HepG2 (cell line): ENCODE results near the gene C19orf38. TPM values are rescaled to one million over a fixed set of nuclear protein-coding genes. Genes with fewer than 3 reads are reported as not detected.

ENCODE experiments used
- ATAC-seq: fragments of 200-7000 bp; cut with Tn5 transposase; 3 replicates; pipeline ENCODE4 v1.9.1; 2020; ENCODE audit warnings: mild to moderate bottlenecking, moderate library complexity
- BruUV-seq: library from RNA; stranded (reverse); fragments of 400-500 nt; replicated peaks from 2 replicates; lab custom pipeline; 2021; lab: Mats Ljungman, UMichigan
- CTCF ChIA-PET: fragments of 300-600 bp; formaldehyde crosslinking; extraction: SDS; loops from one replicate; lab custom pipeline; 2021; ENCODE audit warnings: low total read pairs, inconsistent platforms, low intra/inter-chr PET ratio; lab: Yijun Ruan, JAX
- POLR2A ChIA-PET: fragments of 350-600 bp; sonication (Branson Sonifier 250); formaldehyde crosslinking; loops from one replicate; lab custom pipeline; 2020; ENCODE audit warnings: antibody characterized with exemption, inconsistent platforms; lab: Yijun Ruan, JAX
- DNase-seq: peaks from one replicate; pipeline ENCODE4 v3.0.0-alpha.2; 2015; ENCODE audit warnings: low spot score
- FAIRE-seq: peaks from 3 replicates; lab custom pipeline; 2011; peaks lifted over from hg19 to GRCh38; lab: Jason Lieb, UNC
- H2AFZ ChIP-seq: one replicate; pipeline ENCODE4 v1.6.1; 2011; ENCODE audit warnings: low read length, inconsistent platforms
- H3K27ac ChIP-seq: fragments of 300-600 bp; 3 replicates; pipeline ENCODE4 v1.8.0; 2011; ENCODE audit warnings: mixed run types, mild to moderate bottlenecking, mixed read lengths, low read length, inconsistent platforms; ENCODE audit not compliant: insufficient read depth; ENCODE audit errors: extremely low read length
- H3K27me3 ChIP-seq, 2 experiments: fragments of 200-600 bp in 1 of 2; 2 replicates in 1 of 2; 3 replicates in 1 of 2; pipeline versions ENCODE4 v1.6.0 to v1.8.0; 2011; ENCODE audit warnings: low read length in 2 of 2, mild to moderate bottlenecking in 2 of 2, moderate library complexity in 2 of 2, inconsistent platforms in 1 of 2; ENCODE audit not compliant: insufficient read depth in 2 of 2, control insufficient read depth in 1 of 2
- H3K36me3 ChIP-seq, 2 experiments: fragments of 200-600 bp in 1 of 2; replicated peaks in 1 of 2; 2 replicates in 1 of 2; 3 replicates in 1 of 2; pipeline versions ENCODE4 v1.5.1 to v1.8.0; 2011; ENCODE audit warnings: low read length in 2 of 2, inconsistent platforms in 1 of 2; ENCODE audit not compliant: insufficient read depth in 2 of 2, control insufficient read depth in 1 of 2
- H3K4me1 ChIP-seq: 2 replicates; pipeline ENCODE4 v1.5.1; 2012; ENCODE audit warnings: low read length, inconsistent platforms; ENCODE audit not compliant: insufficient read depth
- H3K4me2 ChIP-seq: 2 replicates; pipeline ENCODE4 v1.6.0; 2011; ENCODE audit warnings: low read depth, low read length, inconsistent platforms
- H3K4me3 ChIP-seq, 3 experiments: fragments of 200-600 bp in 1 of 3; sonication (generic), shearing (Covaris generic) in 1 of 3; replicated peaks in 1 of 3; 2 replicates each; pipeline ENCODE4 v1.5.1; 2011 to 2016; ENCODE audit warnings: low read length in 3 of 3, inconsistent platforms in 2 of 3, low read depth in 2 of 3, mild to moderate bottlenecking in 2 of 3, control low read depth in 1 of 3, mixed read lengths in 1 of 3; ENCODE audit not compliant: insufficient read depth in 1 of 3
- H3K79me2 ChIP-seq: one replicate; pipeline ENCODE4 v1.6.1; 2011; ENCODE audit warnings: low read length, inconsistent platforms; ENCODE audit not compliant: insufficient read depth
- H3K9ac ChIP-seq: 2 replicates; pipeline ENCODE4 v1.6.0; 2011; ENCODE audit warnings: mild to moderate bottlenecking, low read depth, low read length, inconsistent platforms; ENCODE audit not compliant: insufficient read depth
- H3K9me3 ChIP-seq: 2 replicates; pipeline ENCODE4 v1.5.1; 2012; ENCODE audit warnings: mild to moderate bottlenecking, low read length
- H4K20me1 ChIP-seq: 2 replicates; pipeline ENCODE4 v1.6.0; 2011; ENCODE audit warnings: inconsistent platforms, mild to moderate bottlenecking, low read length, moderate library complexity; ENCODE audit not compliant: insufficient read depth
- ETV5 ChIP-seq: IDR thresholded peaks from 2 replicates; pipeline ENCODE4 v1.6.1; 2018; ENCODE audit warnings: missing biosample characterization, missing genetic modification reagents, inconsistent platforms, borderline replicate concordance
- FOXM1 ChIP-seq: sonication (generic); formaldehyde crosslinking; IDR thresholded peaks from 2 replicates; pipeline ENCODE4 v1.5.0; 2020; ENCODE audit warnings: missing genetic modification reagents
- KAT8 ChIP-seq: IDR thresholded peaks from 2 replicates; pipeline ENCODE4 v1.6.1; 2016; ENCODE audit warnings: missing genetic modification reagents, missing compliant biosample characterization
- KDM1A ChIP-seq: IDR thresholded peaks from 2 replicates; pipeline ENCODE4 v1.6.1; 2016; ENCODE audit warnings: missing compliant biosample characterization
- ZFP90 ChIP-seq: sonication (generic); formaldehyde crosslinking; IDR thresholded peaks from 2 replicates; pipeline ENCODE4 v1.8.0; 2022; ENCODE audit warnings: missing genetic modification reagents, mild to moderate bottlenecking, inconsistent platforms, borderline replicate concordance
- ZNF207 ChIP-seq: fragments of 450-650 bp; IDR thresholded peaks from 2 replicates; pipeline ENCODE4 v1.6.1; 2016; ENCODE audit warnings: antibody characterized with exemption, borderline replicate concordance
- ZNF496 ChIP-seq: sonication (generic); formaldehyde crosslinking; IDR thresholded peaks from 2 replicates; pipeline ENCODE4 v1.8.1; 2023; ENCODE audit warnings: mild to moderate bottlenecking, moderate library complexity, missing genetic modification reagents; ENCODE audit not compliant: insufficient replicate concordance
- ZNF605 ChIP-seq: sonication (generic); formaldehyde crosslinking; IDR thresholded peaks from 2 replicates; pipeline ENCODE4 v1.8.0; 2022; ENCODE audit warnings: mild to moderate bottlenecking, missing genetic modification reagents
- WGBS: methylation state at CpG from one replicate; pipeline ENCODE4 v1.1.6; 2017; ENCODE audit warnings: low lambda C conversion rate; 5-methylcytosine and 5-hydroxymethylcytosine counted together
- in situ Hi-C: cut with HindIII; loops from 2 replicates; pipeline ENCODE4 v1.10.0; 2017; ENCODE audit warnings: low pct_unique_long_range_greater_than_20kb; ENCODE audit not compliant: extremely low pct_ligation_motif_present
- intact Hi-C: fragments of 100-400 bp; cut with micrococcal nuclease; formaldehyde crosslinking; loops from one replicate; pipeline ENCODE4 v1.10.0; 2022; ENCODE audit not compliant: unreplicated experiment
- polyA plus RNA-seq, 8 experiments: library from polyadenylated mRNA; depleted of rRNA in 3 of 8; stranded (reverse) in 7 of 8; unstranded in 1 of 8; fragments of >200 nt; fragmentation: Illumina TruSeq in 4 of 8; extraction: Trizol in 4 of 8; gene quantifications; 2 replicates each; pipeline versions ENCODE4 v1.2.1 to v1.2.3, GENCODE V29; 2011 to 2016; ENCODE audit warnings: low read depth in 4 of 8, missing spikeins in 1 of 8, mixed read lengths in 1 of 8; ENCODE audit not compliant: insufficient read depth in 1 of 8
- total RNA-seq, 5 experiments: library from RNA; depleted of rRNA; stranded (reverse); fragments of >200 nt; fragmentation: Illumina TruSeq; extraction: Trizol; gene quantifications; 2 replicates each; pipeline ENCODE4 v1.2.3, GENCODE V29; 2016; ENCODE audit warnings: low read depth in 1 of 5
- TF ChIP-seq, protein P1 (sequence below): sonication (generic); formaldehyde crosslinking; IDR thresholded peaks from 2 replicates; pipeline ENCODE4 v1.4.0; 2020; ENCODE audit warnings: mild to moderate bottlenecking, missing genetic modification reagents, borderline replicate concordance

The C19orf38 gene
- total and polyA plus RNA-seq, 2 of the 13 experiments (the other 11 are each of a cell fraction or from before 2014, with no cell fraction given), result 0.11 TPM; not detected in 1

- TF ChIP-seq, protein P1, sequence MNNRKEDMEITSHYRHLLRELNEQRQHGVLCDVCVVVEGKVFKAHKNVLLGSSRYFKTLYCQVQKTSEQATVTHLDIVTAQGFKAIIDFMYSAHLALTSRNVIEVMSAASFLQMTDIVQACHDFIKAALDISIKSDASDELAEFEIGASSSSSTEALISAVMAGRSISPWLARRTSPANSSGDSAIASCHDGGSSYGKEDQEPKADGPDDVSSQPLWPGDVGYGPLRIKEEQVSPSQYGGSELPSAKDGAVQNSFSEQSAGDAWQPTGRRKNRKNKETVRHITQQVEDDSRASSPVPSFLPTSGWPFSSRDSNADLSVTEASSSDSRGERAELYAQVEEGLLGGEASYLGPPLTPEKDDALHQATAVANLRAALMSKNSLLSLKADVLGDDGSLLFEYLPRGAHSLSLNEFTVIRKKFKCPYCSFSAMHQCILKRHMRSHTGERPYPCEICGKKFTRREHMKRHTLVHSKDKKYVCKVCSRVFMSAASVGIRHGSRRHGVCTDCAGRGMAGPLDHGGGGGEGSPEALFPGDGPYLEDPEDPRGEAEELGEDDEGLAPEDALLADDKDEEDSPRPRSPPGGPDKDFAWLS, result no peak
- TF ChIP-seq ZNF605 (CRISPR knock-in tag), result no peak
- no peak for TF ChIP-seq ZNF207
- no peak for TF ChIP-seq ZNF496 (CRISPR knock-in tag)
- TF ChIP-seq KDM1A (CRISPR knock-in tag), result no peak
Observed at GRCh38 chr19:10882108-10882457, 33.9 kb downstream of the C19orf38 start (continued).

DNA sequence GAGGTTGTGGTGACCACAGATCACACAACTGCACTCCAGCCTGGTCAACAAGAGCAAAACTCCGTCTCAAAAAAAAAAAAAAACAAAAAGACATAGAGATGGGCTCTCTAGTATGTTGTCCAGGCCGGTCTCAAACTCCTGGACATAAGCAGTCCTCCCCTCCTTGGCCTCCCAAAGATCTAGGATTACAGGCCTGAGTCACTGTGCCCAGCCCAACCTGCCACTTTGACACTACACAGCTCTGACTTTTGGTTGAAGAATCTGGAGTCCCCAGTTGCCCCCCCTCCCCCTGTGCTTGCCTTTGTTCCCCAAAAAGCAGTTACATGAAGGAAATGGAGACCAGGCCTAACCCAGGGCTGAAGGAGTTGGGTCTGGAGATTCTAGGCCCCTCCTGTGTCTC lies 36.1 kb downstream of the C19orf38 start:
- Histone ChIP-seq H3K4me3 (no peak overlapping the region), H3K4me2 (no peak overlapping the region), H3K4me1 (peaks cover 29% of the 10 kb centered on the region), H3K9ac (no peak overlapping the region), H2AFZ (no peak overlapping the region), H3K27ac (no peak overlapping the region), H3K27me3 (no peaks in the 10 kb centered on the region), H3K9me3 (no peaks in the 10 kb centered on the region), H3K79me2 (peaks cover 55% of the 10 kb centered on the region), H3K36me3 (peaks cover 4 to 6% of the 10 kb centered on the region in 2 experiments; a peak in 3 of 5 replicates), H4K20me1 (peaks cover 5% of the 10 kb centered on the region; the same call in 1 of the 2 replicates)
- FAIRE-seq (no peak), DNase-seq (no peak), ATAC-seq (no peak)
- in situ Hi-C loops, result no loop called here
- no TSS peak for BruUV-seq
- intact Hi-C loops, result no loop called here
- TF ChIP-seq ETV5 (no peak), FOXM1 (CRISPR knock-in tag) (no peak), ZFP90 (CRISPR knock-in tag) (no peak), KAT8 (CRISPR knock-in tag) (no peak)
- CTCF ChIA-PET, result no interaction called here
- POLR2A ChIA-PET, result no interaction called here
- WGBS, result 94% methylated on average over 2 of the region's 2 CpGs
